Smooth muscle cell (in vitro differentiated cells): ENCODE results near the gene ADAMTS12. TPM values are rescaled to one million over a fixed set of nuclear protein-coding genes. Genes with fewer than 3 reads are reported as not detected.

ENCODE experiments used
- DNase-seq: peaks from one replicate; lab custom pipeline; 2025; ENCODE audit not compliant: unreplicated experiment; lab: John Stamatoyannopoulos, UW
- H2AFZ ChIP-seq: fragments of 200-600 bp; sonication (generic); 2 replicates; pipeline ENCODE4 v1.6.0; 2016; ENCODE audit warnings: antibody characterized with exemption, low read depth, mild to moderate bottlenecking
- H3F3A ChIP-seq: fragments of 200-600 bp; sonication (generic); 2 replicates; pipeline ENCODE4 v1.6.0; 2017; ENCODE audit warnings: antibody characterized with exemption, low read depth
- H3K27ac ChIP-seq: fragments of 200-600 bp; sonication (generic); 2 replicates; pipeline ENCODE4 v1.5.1; 2016; ENCODE audit warnings: low read depth, mild to moderate bottlenecking
- H3K27me3 ChIP-seq: fragments of 200-600 bp; sonication (generic); 2 replicates; pipeline ENCODE4 v1.6.1; 2016; ENCODE audit warnings: low read depth, mild to moderate bottlenecking
- H3K36me3 ChIP-seq: fragments of 200-600 bp; sonication (generic); 2 replicates; pipeline ENCODE4 v1.5.1; 2016; ENCODE audit warnings: low read depth
- H3K4me1 ChIP-seq: fragments of 200-600 bp; sonication (generic); 2 replicates; pipeline ENCODE4 v1.5.1; 2016; ENCODE audit warnings: low read depth
- H3K4me2 ChIP-seq: fragments of 200-600 bp; sonication (generic); 2 replicates; pipeline ENCODE4 v1.6.0; 2016; ENCODE audit warnings: mild to moderate bottlenecking
- H3K4me3 ChIP-seq: fragments of 200-600 bp; sonication (generic); 2 replicates; pipeline ENCODE4 v1.5.1; 2016; ENCODE audit warnings: mild to moderate bottlenecking
- H3K79me2 ChIP-seq: fragments of 200-600 bp; sonication (generic); 2 replicates; pipeline ENCODE4 v1.6.0; 2016; ENCODE audit warnings: low read depth, mild to moderate bottlenecking
- H3K9ac ChIP-seq: fragments of 200-600 bp; sonication (generic); 2 replicates; pipeline ENCODE4 v1.6.0; 2016; ENCODE audit warnings: low read depth
- H3K9me3 ChIP-seq: fragments of 200-600 bp; sonication (generic); replicated peaks from 2 replicates; pipeline ENCODE4 v1.5.1; 2016; ENCODE audit warnings: low read depth
- H4K20me1 ChIP-seq: fragments of 200-600 bp; sonication (generic); 2 replicates; pipeline ENCODE4 v1.6.0; 2016; ENCODE audit warnings: low read depth
- CTCF ChIP-seq: fragments of 200-600 bp; sonication (generic); IDR thresholded peaks from 2 replicates; pipeline ENCODE4 v1.5.1; 2017; ENCODE audit warnings: borderline replicate concordance, mild to moderate bottlenecking, antibody characterized with exemption; ENCODE audit not compliant: insufficient read depth, poor library complexity, severe bottlenecking
- WGBS: methylation state at CpG from one replicate; pipeline ENCODE4 v1.1.7; 2016; ENCODE audit warnings: low lambda C conversion rate; 5-methylcytosine and 5-hydroxymethylcytosine counted together
- polyA plus RNA-seq: library from polyadenylated mRNA; unstranded; fragments of >200 nt; fragmentation: Nextera tagmentation; extraction: Ambion mirVana; gene quantifications from 2 replicates; pipeline ENCODE4 v1.2.1, GENCODE V29; 2016
- total RNA-seq: library from RNA; depleted of rRNA; stranded (reverse); fragments of >200 nt; gene quantifications from 2 replicates; pipeline ENCODE4 v1.2.3, GENCODE V29; 2014

The ADAMTS12 gene
- total and polyA plus RNA-seq, 2 experiments from 2014 or later: 34.3 to 84.9 TPM

- Histone ChIP-seq H3K36me3 (no peaks in the 10 kb centered on the region), H4K20me1 (no peaks in the 10 kb centered on the region), H3K79me2 (no peaks in the 10 kb centered on the region), H2AFZ (no peak overlapping the region), H3F3A (no peaks in the 10 kb centered on the region), H3K27ac (no peak overlapping the region), H3K9ac (no peak overlapping the region), H3K4me3 (no peak overlapping the region), H3K4me1 (peaks cover 12% of the 10 kb centered on the region), H3K27me3 (no peaks in the 10 kb centered on the region), H3K4me2 (no peak overlapping the region), H3K9me3 (no peaks in the 10 kb centered on the region)
- TF ChIP-seq CTCF: no peak
- WGBS: 61% methylated on average over 1 of the region's 1 CpG
- no peak for DNase-seq
These were observed 401.6 kb downstream of the ADAMTS12 start for GRCh38 chr5:33490071-33490665.

GRCh38 chr5:33489481-33490067, 402.2 kb downstream of the ADAMTS12 start:
- Histone ChIP-seq H3K27me3 (no peaks in the 10 kb centered on the region), H4K20me1 (no peaks in the 10 kb centered on the region), H3K4me3 (no peak overlapping the region), H3K4me2 (no peak overlapping the region), H3F3A (no peaks in the 10 kb centered on the region), H3K9ac (no peak overlapping the region), H3K36me3 (no peaks in the 10 kb centered on the region), H3K79me2 (no peaks in the 10 kb centered on the region), H2AFZ (no peak overlapping the region), H3K27ac (no peak overlapping the region), H3K9me3 (no peaks in the 10 kb centered on the region), H3K4me1 (peaks cover 12% of the 10 kb centered on the region)
- no peak for TF ChIP-seq CTCF
- DNase-seq: no peak
- WGBS: 73% methylated on average over 6 of the region's 6 CpGs

- no peaks in the 10 kb centered on the region for H3K9me3 ChIP-seq
- WGBS: 82% methylated on average over 19 of the region's 19 CpGs
These were observed 403.0 kb downstream of the ADAMTS12 start for GRCh38 chr5:33488558-33489355.

More at GRCh38 chr5:33488558-33489355, 403.0 kb downstream of the ADAMTS12 start:
- Histone ChIP-seq H3K4me1 (peaks cover 12% of the 10 kb centered on the region), H3K27ac (no peak overlapping the region), H2AFZ (no peak overlapping the region), H3K4me3 (no peak overlapping the region), H3K36me3 (no peaks in the 10 kb centered on the region), H3K9ac (no peak overlapping the region), H3K79me2 (no peaks in the 10 kb centered on the region), H4K20me1 (no peaks in the 10 kb centered on the region), H3F3A (no peaks in the 10 kb centered on the region), H3K4me2 (no peak overlapping the region), H3K27me3 (no peaks in the 10 kb centered on the region)
- no peak for TF ChIP-seq CTCF
- DNase-seq: no peak
